UCSD-AML1 (cell line): ENCODE measurements around the gene RSPRY1.

ENCODE experiments used
- DNase-seq: peaks from one replicate; lab custom pipeline; 2025; ENCODE audit not compliant: unreplicated experiment; lab: John Stamatoyannopoulos, UW

RSPRY1 gene

DNA sequence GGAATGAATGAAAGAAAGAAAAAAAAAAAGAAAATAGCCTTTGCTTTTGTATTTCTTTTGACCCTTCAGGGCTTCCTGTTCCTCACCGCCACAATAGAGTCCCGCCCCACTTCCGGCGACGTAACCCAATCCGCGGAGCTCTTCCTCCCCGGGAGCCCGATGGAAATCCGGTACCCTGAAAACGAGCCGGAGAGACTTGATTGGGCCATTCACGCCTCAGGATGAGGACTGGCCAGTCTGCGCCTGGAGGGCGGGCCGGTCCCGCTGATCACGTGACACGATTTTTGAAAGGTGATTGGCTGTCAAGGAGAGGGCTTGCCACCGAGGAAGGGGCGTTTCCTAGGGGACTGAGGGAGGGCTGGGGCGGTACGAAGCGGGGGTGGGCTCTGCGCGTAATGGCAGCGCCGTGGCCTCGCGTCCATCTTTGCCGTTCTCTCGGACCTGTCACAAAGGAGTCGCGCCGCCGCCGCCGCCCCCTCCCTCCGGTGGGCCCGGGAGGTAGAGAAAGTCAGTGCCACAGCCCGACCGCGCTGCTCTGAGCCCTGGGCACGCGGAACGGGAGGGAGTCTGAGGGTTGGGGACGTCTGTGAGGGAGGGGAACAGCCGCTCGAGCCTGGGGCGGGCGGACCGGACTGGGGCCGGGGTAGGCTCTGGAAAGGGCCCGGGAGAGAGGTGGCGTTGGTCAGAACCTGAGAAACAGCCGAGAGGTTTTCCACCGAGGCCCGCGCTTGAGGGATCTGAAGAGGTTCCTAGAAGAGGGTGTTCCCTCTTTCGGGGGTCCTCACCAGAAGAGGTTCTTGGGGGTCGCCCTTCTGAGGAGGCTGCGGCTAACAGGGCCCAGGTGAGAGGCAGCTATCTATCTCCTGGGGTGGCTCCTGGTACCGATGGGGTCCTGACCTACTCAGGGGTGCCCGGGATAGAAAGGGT is at the start of gene RSPRY1, which contains the start of gene PSME3IP1:
RSPRY1 (plus strand) TSS at position 385 of the 927 bp plus-strand sequence. CDS start 18,330 bp downstream, outside the sequence.
PSME3IP1 (minus strand) TSS at position 95 of the 927 bp plus-strand sequence. CDS start 12,185 bp downstream, outside the sequence.
- peak; percentile 99 for DNase-seq

DNA sequence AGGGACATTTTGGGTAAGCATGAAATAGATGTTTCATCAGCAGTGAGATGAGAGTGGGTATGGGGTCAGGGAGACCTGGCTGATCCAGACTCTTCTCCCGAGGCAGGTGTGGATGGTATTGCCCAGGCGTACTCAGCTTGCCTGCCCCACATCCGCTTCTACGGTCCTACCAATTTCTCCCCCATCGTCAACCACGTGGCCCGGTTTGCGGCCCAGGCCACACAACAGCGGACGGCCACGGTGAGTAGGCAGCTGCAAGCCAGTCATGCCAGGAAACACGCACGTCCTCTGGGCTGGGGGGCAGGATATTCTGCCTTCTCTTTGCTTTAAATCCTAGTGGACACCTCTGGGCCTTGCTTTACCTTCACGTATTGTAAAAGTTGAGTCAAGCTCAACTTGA is 49.1 kb upstream of the RSPRY1 start:
- no peak for DNase-seq

DNA sequence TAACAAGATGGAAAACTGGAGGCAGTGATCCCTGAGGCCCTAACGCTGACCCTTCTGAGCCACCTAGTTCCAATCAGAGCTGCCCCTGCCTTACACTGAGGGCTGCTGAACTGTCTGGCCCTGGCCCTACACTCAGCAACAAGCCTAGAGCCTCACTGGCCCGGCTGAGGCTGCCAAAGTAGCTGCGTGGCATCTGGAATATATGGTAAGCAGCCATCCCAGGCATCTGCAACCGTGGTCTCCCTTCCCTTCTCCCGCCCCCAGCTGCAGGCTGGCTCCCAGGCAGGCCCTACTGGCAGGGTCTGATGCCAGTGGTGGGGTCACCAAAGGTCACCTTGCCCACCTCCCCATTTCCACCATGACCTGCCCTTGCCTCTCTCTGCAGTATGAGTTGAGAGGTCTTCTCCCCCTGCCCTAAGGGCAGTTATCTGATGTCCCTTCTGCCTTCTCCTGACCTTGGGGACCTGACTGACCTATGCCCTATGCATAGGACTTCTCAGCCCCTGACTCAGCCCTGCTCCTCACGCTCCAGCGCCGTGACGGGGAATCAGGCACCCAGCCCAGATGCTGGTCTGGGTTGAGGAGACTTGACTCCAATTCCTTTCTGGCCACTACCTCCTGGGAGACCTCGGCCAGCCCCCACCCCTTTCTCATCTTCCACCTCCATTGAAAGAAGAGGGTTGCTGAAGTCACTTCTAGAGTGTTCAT is 48.4 kb upstream of the RSPRY1 start:
- no peak for DNase-seq

DNA sequence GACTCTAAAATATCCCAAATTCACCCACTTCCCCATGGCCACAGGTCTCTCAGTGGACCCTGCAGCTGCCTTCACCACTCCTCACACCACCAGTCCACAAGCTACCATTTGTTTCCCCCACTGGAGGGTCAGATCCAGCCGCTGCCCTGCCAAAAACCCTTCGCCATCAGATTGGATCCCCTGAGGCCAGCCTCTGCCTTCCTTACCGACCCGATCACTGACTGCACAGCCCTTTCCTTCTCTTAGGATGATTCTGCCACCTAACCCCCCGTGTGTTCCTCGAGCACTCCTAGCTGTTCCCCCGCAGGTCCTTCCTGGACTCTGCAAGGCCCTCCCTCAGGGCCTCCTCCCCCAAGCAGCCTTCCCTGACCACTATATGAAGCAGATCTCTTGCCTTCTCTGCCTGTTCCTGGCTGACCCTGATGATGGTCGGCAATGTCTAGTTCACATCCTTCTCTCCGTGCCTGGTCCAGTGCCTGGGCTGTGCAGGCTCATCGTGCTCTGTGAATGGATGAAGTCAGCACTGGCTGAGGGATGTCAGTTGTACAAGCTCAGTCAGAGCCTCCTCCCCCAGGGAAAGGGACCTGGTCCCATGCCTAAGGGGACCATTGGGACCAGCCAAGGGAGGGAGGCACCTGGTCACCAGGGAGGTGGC is 47.7 kb upstream of the RSPRY1 start:
- no peak for DNase-seq

DNA sequence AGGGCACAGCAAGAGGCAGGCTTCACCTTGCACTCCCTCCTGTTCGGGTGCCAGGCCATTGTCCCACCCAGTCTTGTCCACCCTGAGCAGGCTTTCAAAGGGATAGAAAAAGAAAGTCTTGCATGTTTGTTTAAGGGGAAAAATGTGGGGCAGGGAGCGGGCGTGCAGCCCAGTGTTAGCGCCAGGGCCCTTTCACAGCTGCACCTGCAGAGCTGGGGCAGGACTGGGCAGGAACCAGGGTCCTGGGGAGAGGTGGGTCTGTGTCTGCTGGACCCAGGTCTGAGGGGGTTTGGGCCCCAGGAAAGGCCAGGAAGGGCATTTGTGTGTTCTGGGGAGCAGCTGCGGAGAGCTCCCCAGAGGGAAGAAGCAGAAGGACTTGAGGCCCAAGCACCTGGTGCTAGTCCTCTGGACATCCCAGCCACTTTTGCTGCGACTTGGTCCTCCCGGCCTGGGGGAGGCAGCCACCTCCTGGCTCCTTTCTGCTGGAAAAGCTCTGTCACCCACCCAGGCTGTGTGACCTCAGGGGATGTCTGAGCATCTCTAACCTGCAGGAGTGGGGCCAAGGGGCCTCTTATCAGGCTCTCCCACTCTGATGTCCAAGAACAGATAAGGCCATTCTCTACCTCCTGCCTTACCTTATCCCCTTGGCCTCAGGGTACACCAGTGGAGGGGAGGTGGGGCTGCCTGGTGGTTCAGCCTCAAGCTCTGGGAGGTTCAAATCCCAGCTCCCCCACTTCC is 45.0 kb upstream of the RSPRY1 start:
- DNase-seq, result no peak

DNA sequence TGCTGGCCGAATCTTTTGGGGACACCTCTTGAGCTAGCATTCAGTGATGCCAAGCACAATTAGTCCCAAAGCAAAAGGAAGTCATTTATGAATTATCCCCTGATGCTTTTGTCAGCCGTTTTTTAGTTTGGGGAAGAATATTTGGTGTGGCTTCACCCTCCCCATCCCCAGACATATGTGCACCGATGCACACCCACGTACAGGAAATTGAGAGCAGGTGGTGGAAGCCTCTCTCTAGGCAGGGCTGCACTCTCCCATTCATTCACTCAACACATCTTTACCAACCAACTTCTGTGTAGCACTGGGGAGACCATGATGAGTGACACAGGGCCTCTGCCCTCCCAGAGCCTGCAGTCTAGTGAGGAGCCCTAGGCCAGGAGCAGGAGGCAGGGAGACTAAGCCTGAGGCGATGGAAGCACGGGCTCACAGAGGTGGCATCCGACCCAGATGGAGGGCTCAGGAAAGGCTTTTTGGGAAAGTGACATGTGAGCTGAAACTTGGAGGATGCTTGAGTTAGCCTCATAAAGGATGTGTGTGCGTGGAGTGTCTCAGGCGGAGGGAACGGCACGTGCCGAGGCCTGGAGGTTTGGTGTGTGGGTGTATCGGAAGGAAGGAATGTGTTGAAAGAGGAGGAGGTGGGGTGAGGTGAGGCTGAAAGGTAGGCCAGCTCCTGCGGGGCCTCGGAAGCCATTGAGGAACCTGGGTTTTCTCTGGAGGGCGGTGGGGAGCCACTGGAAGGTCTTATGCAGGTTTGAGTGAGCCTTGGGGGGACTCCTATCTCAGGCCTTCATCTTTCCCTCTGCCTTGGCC is 44.1 kb upstream of the RSPRY1 start:
- DNase-seq, result no peak

DNA sequence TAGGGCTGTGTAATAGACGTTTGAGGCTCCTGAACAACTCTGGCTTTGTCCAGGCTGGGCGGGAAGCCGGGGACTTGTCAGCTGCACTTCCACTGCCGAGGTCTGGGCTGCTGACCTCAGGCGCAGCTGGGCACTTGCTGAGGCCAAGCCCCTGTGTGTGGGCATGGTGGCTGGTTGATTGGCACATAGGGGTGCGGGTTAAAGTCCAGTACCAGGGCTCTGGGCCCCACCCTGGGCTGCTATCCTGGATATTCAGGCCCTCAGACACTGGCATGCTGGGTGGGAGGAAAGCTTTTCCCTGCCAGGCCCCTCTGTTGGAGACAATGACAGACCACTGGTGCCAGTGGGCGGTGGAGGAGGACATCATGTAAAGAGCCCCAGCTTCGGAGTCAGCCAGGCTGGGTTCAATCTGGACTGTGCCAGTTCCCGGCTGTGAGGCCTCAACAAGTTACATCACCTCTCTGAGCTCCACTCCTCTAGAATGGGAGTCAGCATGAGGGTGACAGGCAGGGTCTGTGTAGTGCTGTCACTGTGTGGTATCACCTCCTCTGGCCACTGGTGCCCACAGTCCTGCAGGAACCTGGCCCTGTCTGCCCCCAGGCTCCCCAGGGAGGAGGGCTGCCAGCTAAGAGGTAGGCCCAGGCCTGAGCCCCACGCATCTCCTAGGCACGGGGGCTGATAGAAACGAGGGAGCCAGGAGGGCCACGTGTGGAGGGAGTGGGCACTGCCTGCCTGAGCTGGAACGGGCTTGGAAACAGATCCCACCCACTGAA is 42.8 kb upstream of the RSPRY1 start:
- no peak for DNase-seq

DNA sequence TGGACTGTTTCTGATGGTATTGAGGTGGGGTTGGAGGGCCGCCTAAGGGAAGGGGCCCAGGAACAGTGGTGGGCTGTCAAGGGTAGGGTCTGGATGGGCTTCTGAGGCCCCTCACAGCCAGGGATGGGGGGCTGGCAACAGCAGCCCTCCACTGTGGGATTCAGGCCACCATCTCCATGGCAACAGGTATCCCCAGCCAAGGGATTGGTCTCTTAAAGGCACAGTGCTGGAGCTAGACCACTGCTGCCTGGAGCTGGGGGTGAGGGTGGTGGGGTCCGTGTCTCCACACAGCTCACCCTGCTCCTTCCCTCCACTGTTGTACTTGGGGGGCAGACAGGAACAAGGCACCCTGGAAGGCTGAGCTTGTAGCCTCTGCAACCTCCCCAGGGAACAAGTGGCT is 42.1 kb upstream of the RSPRY1 start:
- DNase-seq, result no peak

DNA sequence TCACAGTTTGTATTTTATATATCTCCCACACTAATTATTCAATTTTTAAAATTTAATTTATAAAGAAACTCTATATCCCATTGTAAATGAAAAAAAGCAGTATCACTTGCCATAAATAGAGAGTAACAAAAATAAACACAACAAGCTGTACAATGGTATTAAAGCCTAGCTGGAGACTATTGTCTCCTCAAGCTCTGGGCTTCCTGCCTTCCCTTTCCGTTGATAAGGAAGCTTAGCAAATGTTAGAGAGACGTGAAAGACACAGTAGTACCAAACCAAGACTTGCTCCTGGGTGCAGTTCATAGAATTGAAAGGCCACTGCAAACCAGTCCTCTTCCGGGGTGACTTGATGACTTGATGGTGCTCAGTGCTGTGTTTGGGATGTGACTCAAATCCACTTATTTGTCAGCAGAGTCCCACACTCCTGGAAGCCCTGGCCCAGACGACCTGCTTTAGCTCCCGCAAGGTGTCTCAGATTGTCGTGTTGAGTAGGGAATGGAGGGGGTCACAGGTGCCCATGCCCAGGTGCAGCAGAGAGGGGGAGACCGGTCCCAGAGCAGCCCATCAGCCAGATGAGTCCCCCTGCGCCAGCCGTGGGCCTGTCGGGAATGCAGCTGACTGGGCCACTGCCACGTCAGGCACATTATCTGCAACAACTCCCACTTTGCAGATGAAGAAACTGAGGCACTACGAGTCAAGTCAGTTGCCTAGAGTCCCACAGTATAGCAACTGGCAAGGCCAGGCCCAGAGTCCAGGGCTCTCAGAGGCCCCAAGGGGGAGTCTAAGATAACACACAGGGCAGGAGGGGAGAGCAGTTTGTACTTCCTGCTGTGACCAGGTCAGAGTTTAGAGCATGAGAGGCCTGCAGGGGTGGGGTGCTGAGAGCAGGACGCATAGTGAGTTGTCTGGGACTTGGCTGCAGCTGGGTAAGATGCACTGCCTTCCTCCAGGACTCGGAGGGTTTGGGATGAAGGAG is 40.8 kb upstream of the RSPRY1 start:
- no peak for DNase-seq

DNA sequence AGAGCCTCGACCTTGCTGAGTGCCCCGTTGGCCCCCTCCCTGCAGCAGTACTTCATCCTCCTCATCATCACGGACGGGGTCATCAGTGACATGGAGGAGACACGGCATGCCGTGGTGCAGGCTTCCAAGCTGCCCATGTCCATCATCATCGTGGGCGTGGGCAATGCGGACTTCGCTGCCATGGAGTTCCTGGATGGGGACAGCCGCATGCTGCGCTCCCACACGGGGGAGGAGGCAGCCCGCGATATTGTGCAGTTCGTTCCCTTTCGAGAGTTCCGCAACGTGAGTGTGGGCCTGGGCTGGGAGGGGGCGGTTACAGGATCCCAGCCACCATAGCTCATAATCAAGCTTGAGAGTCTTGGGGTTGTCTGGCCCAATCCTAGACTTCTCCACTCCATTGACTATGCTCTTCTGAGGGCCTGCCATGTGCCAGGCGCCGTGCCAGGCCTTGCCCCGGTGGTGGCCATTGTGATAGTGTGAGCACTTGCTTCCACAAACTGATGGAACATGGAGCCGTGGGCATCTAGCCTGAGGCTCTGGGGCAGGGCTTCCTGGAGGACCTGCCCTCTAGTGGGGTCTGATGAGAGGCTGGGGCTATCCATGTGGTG is 40.0 kb upstream of the RSPRY1 start:
- no peak for DNase-seq

DNA sequence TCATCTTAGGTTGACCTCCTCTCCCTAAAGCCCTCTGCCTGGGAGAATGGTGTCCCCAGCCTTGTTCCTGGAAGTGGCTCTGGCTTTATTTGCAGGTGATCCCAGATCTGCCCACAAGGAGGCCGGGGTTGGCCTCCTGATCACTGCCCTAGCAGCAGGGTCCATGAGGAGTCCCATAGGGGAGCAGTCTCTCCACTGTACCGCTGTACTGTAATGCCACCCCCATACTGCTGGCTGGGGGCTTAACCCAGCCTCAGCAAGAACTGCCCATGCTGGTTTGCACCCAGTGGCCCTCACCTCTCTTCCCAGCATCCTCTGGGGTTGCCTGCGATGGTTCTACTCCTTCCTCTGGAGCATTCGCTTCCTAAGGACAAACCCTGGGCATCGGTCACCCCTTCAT is 39.4 kb upstream of the RSPRY1 start:
- peak; percentile 46 for DNase-seq

DNA sequence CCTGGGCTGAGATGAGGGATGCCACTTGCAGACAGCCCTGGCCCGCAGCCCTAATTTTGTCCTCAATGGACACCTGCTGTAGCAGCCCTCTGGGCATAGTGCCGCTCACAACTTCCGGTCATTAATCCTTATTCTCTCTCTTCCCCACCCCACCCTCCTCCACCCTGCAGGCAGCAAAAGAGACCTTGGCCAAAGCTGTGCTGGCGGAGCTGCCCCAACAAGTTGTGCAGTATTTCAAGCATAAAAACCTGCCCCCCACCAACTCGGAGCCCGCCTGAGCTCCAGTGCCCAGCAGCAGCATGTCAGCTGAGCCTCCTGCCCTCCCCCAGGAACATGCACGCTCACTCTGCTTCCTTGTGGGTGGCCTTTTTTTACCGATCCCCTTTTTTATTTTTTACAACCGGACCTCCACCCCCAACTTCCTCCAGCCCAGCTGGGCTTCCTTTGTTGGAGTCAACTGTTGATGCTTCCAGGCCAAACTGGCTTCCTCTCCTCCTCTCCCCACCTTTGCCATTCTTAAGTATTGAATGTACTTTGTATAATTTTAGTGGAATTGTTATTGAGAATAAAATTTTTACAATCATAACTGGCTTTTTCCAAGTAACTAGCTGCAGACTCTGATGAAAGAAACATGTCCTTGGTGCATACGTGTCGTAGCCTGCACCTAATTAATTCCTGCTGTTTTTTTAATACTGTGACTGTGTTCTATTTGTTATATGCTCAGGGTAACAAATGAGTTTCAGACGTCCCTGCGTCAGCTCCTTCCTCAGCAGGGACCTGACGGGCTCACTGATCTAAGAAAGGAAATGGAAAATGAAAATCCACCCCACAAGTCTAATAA is 38.5 kb upstream of the RSPRY1 start:
- peak; percentile 73 for DNase-seq

DNA sequence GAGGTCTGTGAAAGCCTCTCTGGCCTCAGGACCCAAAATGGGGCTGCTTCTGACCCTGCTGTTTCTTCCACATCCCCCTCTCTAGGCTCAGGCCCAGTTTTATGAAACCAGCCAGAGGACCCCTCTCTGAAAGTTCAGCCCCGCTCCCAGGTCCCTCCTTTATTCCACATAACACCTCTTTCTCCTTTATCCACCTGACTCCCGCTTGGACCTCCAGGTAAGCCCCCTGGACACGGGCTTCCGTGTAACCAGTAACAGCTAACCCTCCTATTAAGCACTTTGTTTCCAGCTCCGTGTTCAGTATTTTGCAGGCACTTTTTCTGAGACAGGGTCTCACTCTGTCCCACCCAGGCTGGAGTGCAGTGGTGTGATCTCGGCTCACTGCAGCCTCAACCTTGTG is 37.6 kb upstream of the RSPRY1 start:
- no peak for DNase-seq

DNA sequence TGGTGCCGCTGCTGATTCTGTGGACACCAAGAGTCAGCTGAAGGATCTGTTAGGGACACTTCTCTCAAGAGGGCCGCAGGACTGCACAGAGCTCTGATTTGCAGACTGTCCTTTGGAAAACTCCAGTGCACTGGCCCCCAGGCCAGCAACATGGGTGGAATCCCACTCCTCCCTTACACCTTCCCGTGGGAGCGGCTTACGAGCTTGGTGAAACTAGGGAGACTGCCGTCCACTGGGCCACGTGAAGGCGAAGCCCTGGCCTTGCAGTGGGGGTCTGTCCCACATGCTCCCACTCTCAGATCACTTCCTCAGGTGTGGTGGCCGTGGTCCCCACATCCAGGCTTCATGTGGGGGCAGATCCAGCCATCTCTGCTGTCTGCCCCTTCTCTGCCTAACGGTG is 36.7 kb upstream of the RSPRY1 start:
- no peak for DNase-seq

DNA sequence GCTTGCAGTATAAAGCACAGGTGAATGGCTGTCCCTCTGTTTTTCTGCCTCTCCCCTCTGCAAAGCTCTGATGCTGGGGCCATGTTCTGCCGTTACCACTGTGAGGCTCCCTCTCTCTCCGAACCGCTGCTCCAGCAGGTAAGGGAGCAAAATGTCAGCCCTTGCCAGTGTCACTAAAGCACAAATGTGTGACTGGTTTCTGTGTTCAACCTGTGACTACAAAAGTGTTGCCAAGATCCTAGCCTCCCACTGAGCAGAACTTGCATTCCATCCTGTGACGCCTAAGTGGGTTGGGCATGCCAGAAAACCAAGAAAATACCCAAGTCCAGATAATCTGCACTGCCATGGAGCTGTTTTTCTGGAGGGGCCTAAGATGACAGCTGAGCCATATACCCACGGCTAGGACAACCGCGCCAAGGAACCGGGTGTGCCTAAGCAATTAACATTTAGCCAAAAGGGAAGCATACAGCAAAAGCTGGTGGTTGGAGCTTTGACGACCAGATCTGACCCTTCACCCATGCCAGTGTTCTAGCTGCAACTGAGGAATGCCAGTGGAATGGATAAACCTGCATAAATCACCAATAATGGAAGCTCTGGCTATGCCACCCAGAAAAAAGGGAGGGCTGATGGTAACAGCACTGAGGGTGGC is 35.3 kb upstream of the RSPRY1 start:
- no peak for DNase-seq

DNA sequence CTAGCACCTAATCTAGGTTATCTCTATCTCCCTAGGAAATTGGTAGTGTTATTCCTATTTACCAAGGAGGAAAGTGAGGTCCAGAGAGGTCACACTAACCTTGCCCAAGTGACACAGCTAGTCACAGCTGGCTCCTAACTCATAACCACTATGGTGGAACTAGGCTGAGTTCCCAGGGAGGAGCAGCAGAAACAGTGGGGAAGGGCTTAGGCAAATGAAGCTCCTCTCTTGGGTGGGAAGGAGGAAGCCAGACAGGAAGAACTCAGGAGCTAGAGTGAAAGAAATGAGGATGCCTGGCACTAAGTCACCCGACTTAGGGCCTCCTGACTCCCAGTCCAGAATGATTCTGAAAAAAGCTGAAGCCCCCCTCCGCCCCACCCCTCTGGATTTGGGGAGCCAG is 34.8 kb upstream of the RSPRY1 start:
- DNase-seq, result no peak
